ENCODE results near the gene MAOA.

MAOA gene

GRCh38 chrX:43758044-43758443, 101.9 kb downstream of the MAOA start:
- H3K27me3 ChIP-seq (ENCODE audit: control insufficient read depth, insufficient read depth, low read length), result peaks cover 4% of the 10 kb centered on the region; the same call in 1 of the 2 replicates
- H3K4me3 ChIP-seq (ENCODE audit: low read depth, low read length), result no peak overlapping the region
- H3K4me1 ChIP-seq (ENCODE audit: control insufficient read depth, insufficient read depth, low read length), result no peaks in the 10 kb centered on the region
- H3K27ac ChIP-seq (ENCODE audit: low read depth, low read length), result no peak overlapping the region
- H3K36me3 ChIP-seq (ENCODE audit: control insufficient read depth, insufficient read depth, low read length), result no peaks in the 10 kb centered on the region
- no peak overlapping the region for H3K9ac ChIP-seq (ENCODE audit: low read depth, low read length)
- H3K9me3 ChIP-seq (ENCODE audit: control insufficient read depth, insufficient read depth, low read length), result no peaks in the 10 kb centered on the region

DNA sequence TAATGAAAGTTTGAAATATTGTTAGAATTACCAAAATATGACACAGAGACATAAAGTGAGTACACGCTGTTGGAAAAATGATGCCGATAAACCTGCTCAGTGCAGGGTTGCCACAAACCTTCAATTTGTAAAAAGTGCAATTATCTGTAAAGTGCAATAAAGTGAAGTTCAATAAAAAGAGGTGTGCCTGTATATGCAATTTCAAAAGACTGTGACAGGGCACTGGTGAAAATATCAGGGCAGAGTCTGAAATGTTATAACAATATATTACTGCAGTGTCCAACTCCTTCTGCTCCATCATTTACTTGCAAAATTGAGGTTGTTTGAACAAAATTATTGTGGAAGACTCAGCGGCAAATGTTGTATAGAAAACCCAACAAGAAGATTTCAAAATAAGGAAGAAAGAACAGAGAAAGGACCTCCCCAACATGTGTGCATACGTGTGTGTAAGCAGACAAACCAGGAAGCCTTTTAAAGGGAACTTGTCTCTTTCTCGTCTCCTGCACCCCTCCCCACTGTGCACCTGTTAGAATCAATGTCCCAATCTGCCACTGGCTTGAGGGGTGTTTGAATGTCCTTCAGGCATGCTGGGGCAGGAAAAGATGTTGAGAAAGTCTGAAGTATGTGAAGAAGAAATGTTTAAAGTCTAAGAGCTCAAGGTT, 130.0 kb downstream of the MAOA start:
- Histone ChIP-seq H3K4me3 (ENCODE audit: low read depth, low read length) (no peak overlapping the region), H3K27ac (ENCODE audit: low read depth, low read length) (no peak overlapping the region), H3K27me3 (ENCODE audit: control insufficient read depth, insufficient read depth, low read length) (no peaks in the 10 kb centered on the region), H3K36me3 (ENCODE audit: control insufficient read depth, insufficient read depth, low read length) (no peaks in the 10 kb centered on the region), H3K9ac (ENCODE audit: low read depth, low read length) (no peak overlapping the region), H3K4me1 (ENCODE audit: control insufficient read depth, insufficient read depth, low read length) (no peaks in the 10 kb centered on the region), H3K9me3 (ENCODE audit: control insufficient read depth, insufficient read depth, low read length) (no peaks in the 10 kb centered on the region)
